Peyer's patch (tissue), 4 donors: ENCODE measurements around the gene ANO2. TPM values are rescaled to one million over a fixed set of nuclear protein-coding genes. Genes with fewer than 3 reads are reported as not detected.

Experiments used
- DNase-seq, 3 donors: peaks; one replicate each; pipeline ENCODE4 v3.0.0-alpha.2; 2017 to 2019
- H3K27ac ChIP-seq, 4 donors: fragments of 200-600 bp; sonication (generic); one replicate each; pipeline ENCODE4 v1.5.1; 2016 to 2019
- H3K27me3 ChIP-seq, 2 donors: fragments of 200-600 bp; sonication (generic); one replicate each; pipeline ENCODE4 v1.5.1; 2019
- H3K36me3 ChIP-seq, 3 donors: fragments of 200-600 bp; sonication (generic); one replicate each; pipeline ENCODE4 v1.5.1; 2016 to 2019
- H3K4me1 ChIP-seq, 4 donors: fragments of 200-600 bp; sonication (generic); one replicate each; pipeline ENCODE4 v1.5.1; 2016 to 2019
- H3K4me3 ChIP-seq, 4 donors: fragments of 200-600 bp; sonication (generic); 1 replicate in 3 of 4; 2 replicates in 1 of 4; pipeline ENCODE4 v1.5.1; 2016 to 2019; ENCODE audit warnings: mild to moderate bottlenecking in 1 of 4
- H3K9me3 ChIP-seq, 4 donors: fragments of 200-600 bp; sonication (generic); one replicate each; pipeline ENCODE4 v1.5.1; 2016 to 2019; ENCODE audit warnings: mild to moderate bottlenecking in 1 of 4
- CTCF ChIP-seq, 6 experiments: fragments of 450-650 bp in 4 of 6; fragments of 200-600 bp in 2 of 6; sonication (generic) in 1 of 6; IDR thresholded peaks; one replicate each; pipeline ENCODE4 v1.5.1; 2017 to 2019; ENCODE audit warnings: antibody characterized with exemption in 6 of 6, mild to moderate bottlenecking in 3 of 6, moderate library complexity in 1 of 6
- POLR2A ChIP-seq, 2 donors: fragments of 450-650 bp; IDR thresholded peaks; one replicate each; pipeline ENCODE4 v1.5.1; 2017; ENCODE audit warnings: antibody characterized with exemption in 2 of 2, mild to moderate bottlenecking in 2 of 2, moderate library complexity in 2 of 2
- total RNA-seq, 4 donors: library from RNA; depleted of rRNA; stranded (reverse); fragments of >200 nt; gene quantifications; one replicate each; pipeline ENCODE4 v1.1.0, GENCODE V29; 2016

The ANO2 gene
- total RNA-seq, 4 donors from 2014 or later: 0.53 to 23.9 (median 5.8) TPM

- Histone ChIP-seq H3K27ac (no peak overlapping the region), H3K27me3 (no peaks in the 10 kb centered on the region), H3K4me3 (no peak overlapping the region), H3K36me3 (no peaks in the 10 kb centered on the region), H3K4me1 (peaks cover 0 to 12% (median 0%) of the 10 kb centered on the region in 4 donors), H3K9me3 (no peaks in the 10 kb centered on the region)
- TF ChIP-seq POLR2A (IDR thresholded peaks at IDR 0.05) (no peak), CTCF (IDR thresholded peaks at IDR 0.05) (no peak)
- DNase-seq: no peak
Observed at GRCh38 chr12:5656836-5657235, 288.2 kb downstream of the ANO2 start.

GRCh38 chr12:5655120-5655519 is 289.9 kb downstream of the ANO2 start:
- Histone ChIP-seq H3K9me3 (no peaks in the 10 kb centered on the region), H3K4me3 (no peak overlapping the region), H3K27me3 (no peaks in the 10 kb centered on the region), H3K36me3 (no peaks in the 10 kb centered on the region), H3K27ac (no peak overlapping the region), H3K4me1 (peaks cover 0 to 13% (median 0%) of the 10 kb centered on the region in 4 donors)
- no peak for DNase-seq
- no peak for TF ChIP-seq CTCF (IDR thresholded peaks at IDR 0.05)
- TF ChIP-seq POLR2A (IDR thresholded peaks at IDR 0.05): no peak

GRCh38 chr12:5654019-5654418 is 291.0 kb downstream of the ANO2 start:
- TF ChIP-seq CTCF (IDR thresholded peaks at IDR 0.05) (no peak), POLR2A (IDR thresholded peaks at IDR 0.05) (no peak)
- no peak overlapping the region for H3K4me3 ChIP-seq
- H3K27ac ChIP-seq: no peak overlapping the region
- H3K27me3 ChIP-seq: no peaks in the 10 kb centered on the region
- no peaks in the 10 kb centered on the region for H3K36me3 ChIP-seq
- DNase-seq: peak in 1 of 3 donors; percentile 48
- H3K9me3 ChIP-seq: no peaks in the 10 kb centered on the region
- peaks cover 0 to 13% (median 0%) of the 10 kb centered on the region in 4 donors for H3K4me1 ChIP-seq

- no peak overlapping the region for H3K4me3 ChIP-seq
- TF ChIP-seq CTCF (IDR thresholded peaks at IDR 0.05): no peak
- no peaks in the 10 kb centered on the region for H3K27me3 ChIP-seq
- no peak for DNase-seq
- H3K27ac ChIP-seq: no peak overlapping the region
- no peaks in the 10 kb centered on the region for H3K36me3 ChIP-seq
- peaks cover 0 to 13% (median 0%) of the 10 kb centered on the region in 4 donors for H3K4me1 ChIP-seq
- no peaks in the 10 kb centered on the region for H3K9me3 ChIP-seq
Observed at GRCh38 chr12:5650829-5651461, 294.1 kb downstream of the ANO2 start.

GRCh38 chr12:5650281-5650680 is 294.8 kb downstream of the ANO2 start:
- H3K36me3 ChIP-seq: no peaks in the 10 kb centered on the region
- no peak for DNase-seq
- no peak overlapping the region for H3K4me3 ChIP-seq
- no peak for TF ChIP-seq POLR2A (IDR thresholded peaks at IDR 0.05)
- TF ChIP-seq CTCF (IDR thresholded peaks at IDR 0.05): no peak
- H3K4me1 ChIP-seq: peaks cover 0 to 13% (median 0%) of the 10 kb centered on the region in 4 donors
- H3K9me3 ChIP-seq: no peaks in the 10 kb centered on the region
- H3K27ac ChIP-seq: no peak overlapping the region
- H3K27me3 ChIP-seq: no peaks in the 10 kb centered on the region
